ENCODE measurements around the gene HEMK1. TPM values are rescaled to one million over a fixed set of nuclear protein-coding genes. Genes with fewer than 3 reads are reported as not detected.

Gene HEMK1
- total RNA-seq, 4 donors from 2014 or later: 4.5 to 8.1 (median 7.5) TPM

- Histone ChIP-seq H3K27ac (no peak overlapping the region), H3K4me1 (peaks cover 11 to 13% of the 10 kb centered on the region in 2 donors), H3K4me3 (no peak overlapping the region), H3K36me3 (no peaks in the 10 kb centered on the region), H3K27me3 (no peaks in the 10 kb centered on the region), H3K9me3 (no peaks in the 10 kb centered on the region)
- DNase-seq: no peak
- in situ Hi-C loops (cut with MboI; ENCODE audit: low sequenced_read_pairs in 4 of 4) (loop anchor here in 1 of 4 donors (5.0 kb wide), 1 partner anchor 37 kb away; the partner anchor contains the start of gene CISH), intact Hi-C loops (cut with DNase I; ENCODE audit: low total_unique reads) (no loop called here)
- ATAC-seq: no peak
- TF ChIP-seq CTCF (IDR thresholded peaks at IDR 0.05 in 4 of 5, conservative IDR thresholded peaks at IDR 0.05 in 1 of 5) (no peak), POLR2A (IDR thresholded peaks at IDR 0.05) (no peak)
Observed at GRCh38 chr3:50575372-50575771, 6.0 kb downstream of the HEMK1 start.

GRCh38 chr3:50577348-50577747 is 8.0 kb downstream of the HEMK1 start:
- intact Hi-C loops (cut with DNase I; ENCODE audit: low total_unique reads): no loop called here
- TF ChIP-seq POLR2A (IDR thresholded peaks at IDR 0.05) (no peak), CTCF (IDR thresholded peaks at IDR 0.05 in 4 of 5, conservative IDR thresholded peaks at IDR 0.05 in 1 of 5) (no peak)
- Histone ChIP-seq H3K4me3 (no peak overlapping the region), H3K36me3 (no peaks in the 10 kb centered on the region), H3K27me3 (no peaks in the 10 kb centered on the region), H3K27ac (no peak overlapping the region), H3K9me3 (no peaks in the 10 kb centered on the region), H3K4me1 (peaks cover 20 to 25% of the 10 kb centered on the region in 2 donors)
- in situ Hi-C loops (cut with MboI; ENCODE audit: low sequenced_read_pairs in 4 of 4): loop anchor here in 1 of 4 donors (5.0 kb wide), 1 partner anchor 35 kb away; the partner anchor contains the start of gene CISH
- ATAC-seq (no peak), DNase-seq (no peak)

GRCh38 chr3:50580683-50581458 is 11.5 kb downstream of the HEMK1 start:
- Histone ChIP-seq H3K4me1 (peaks cover 50 to 51% of the 10 kb centered on the region in 2 donors), H3K36me3 (no peaks in the 10 kb centered on the region), H3K27ac (peak overlapping the region; percentile 95 to 99 (median 97)), H3K9me3 (no peaks in the 10 kb centered on the region), H3K27me3 (no peaks in the 10 kb centered on the region), H3K4me3 (no peak overlapping the region)
- TF ChIP-seq POLR2A (IDR thresholded peaks at IDR 0.05) (no peak), CTCF (IDR thresholded peaks at IDR 0.05 in 4 of 5, conservative IDR thresholded peaks at IDR 0.05 in 1 of 5) (peak in 1 of 5 experiments; percentile 30)
- in situ Hi-C loops (cut with MboI; ENCODE audit: low sequenced_read_pairs in 4 of 4) (no loop called here), intact Hi-C loops (cut with DNase I; ENCODE audit: low total_unique reads) (loop anchor here (5.0 kb wide), 1 partner anchor 1391 kb away; the partner anchor contains the start of gene ABHD14B)
- ATAC-seq (no peak), DNase-seq (no peak)

- peak; percentile 33 to 51 for TF ChIP-seq POLR2A (IDR thresholded peaks at IDR 0.05)
- TF ChIP-seq CTCF (IDR thresholded peaks at IDR 0.05 in 4 of 5, conservative IDR thresholded peaks at IDR 0.05 in 1 of 5): no peak
- peak overlapping the region; percentile 95 to 99 (median 97) for H3K27ac ChIP-seq
- in situ Hi-C loops (cut with MboI; ENCODE audit: low sequenced_read_pairs in 4 of 4) (no loop called here), intact Hi-C loops (cut with DNase I; ENCODE audit: low total_unique reads) (loop anchor here (5.0 kb wide), 1 partner anchor 1391 kb away; the partner anchor contains the start of gene ABHD14B)
- ATAC-seq (peak; percentile 63 to 66), DNase-seq (peak; percentile 83 to 97)
- H3K4me3 ChIP-seq: no peak overlapping the region
- H3K36me3 ChIP-seq: no peaks in the 10 kb centered on the region
- no peaks in the 10 kb centered on the region for H3K9me3 ChIP-seq
- H3K27me3 ChIP-seq: no peaks in the 10 kb centered on the region
- H3K4me1 ChIP-seq: peaks cover 55 to 56% of the 10 kb centered on the region in 2 donors
Observed at GRCh38 chr3:50581459-50581842, 12.1 kb downstream of the HEMK1 start.

All from gastrocnemius medialis (tissue), 4 donors.